ENCODE measurements around the gene CIRBP.

The CIRBP gene

GRCh38 chr19:1259206-1259875, 9.8 kb upstream of the CIRBP start:
- H3K27me3 Mint-ChIP-seq (ENCODE audit: low read depth, poor library complexity) = peaks cover 3% of the 10 kb centered on the region

GRCh38 chr19:1259876-1260748, 9.0 kb upstream of the CIRBP start:
- TF ChIP-seq CTCF (IDR thresholded peaks at IDR 0.05) = no peak
- H3K27ac Mint-ChIP-seq = peak overlapping the region; percentile 82
- peaks cover 3% of the 10 kb centered on the region for H3K27me3 Mint-ChIP-seq (ENCODE audit: low read depth, poor library complexity)
- peaks cover 11% of the 10 kb centered on the region for H3K36me3 Mint-ChIP-seq (ENCODE audit: low read depth)
- H3K4me3 Mint-ChIP-seq = no peak overlapping the region
- peaks cover 77% of the 10 kb centered on the region for H3K4me1 Mint-ChIP-seq
- no peaks in the 10 kb centered on the region for H3K9me3 Mint-ChIP-seq
- peak; percentile 40 for DNase-seq

More at GRCh38 chr19:1259206-1259875, 9.8 kb upstream of the CIRBP start:
- Mint-ChIP-seq H3K4me1 (peaks cover 77% of the 10 kb centered on the region), H3K36me3 (ENCODE audit: low read depth) (peaks cover 18% of the 10 kb centered on the region), H3K9me3 (no peaks in the 10 kb centered on the region), H3K27ac (peak overlapping the region; percentile 82), H3K4me3 (no peak overlapping the region)
- TF ChIP-seq CTCF (IDR thresholded peaks at IDR 0.05) = no peak
- DNase-seq = peak; percentile 74

GRCh38 chr19:1260749-1261537, 8.2 kb upstream of the CIRBP start:
- DNase-seq = peak; percentile 97
- Mint-ChIP-seq H3K27ac (peak overlapping the region; percentile 87), H3K27me3 (ENCODE audit: low read depth, poor library complexity) (peaks cover 3% of the 10 kb centered on the region), H3K9me3 (no peaks in the 10 kb centered on the region), H3K4me1 (peaks cover 84% of the 10 kb centered on the region), H3K4me3 (peak overlapping the region; percentile 85), H3K36me3 (ENCODE audit: low read depth) (peaks cover 9% of the 10 kb centered on the region)
- no peak for TF ChIP-seq CTCF (IDR thresholded peaks at IDR 0.05)

GRCh38 chr19:1261538-1261797, 7.7 kb upstream of the CIRBP start:
- H3K27ac Mint-ChIP-seq = peak overlapping the region; percentile 93
- peaks cover 9% of the 10 kb centered on the region for H3K36me3 Mint-ChIP-seq (ENCODE audit: low read depth)
- peak overlapping the region; percentile 85 for H3K4me3 Mint-ChIP-seq
- H3K4me1 Mint-ChIP-seq = peaks cover 79% of the 10 kb centered on the region
- TF ChIP-seq CTCF (IDR thresholded peaks at IDR 0.05) = no peak
- H3K9me3 Mint-ChIP-seq = no peaks in the 10 kb centered on the region
- H3K27me3 Mint-ChIP-seq (ENCODE audit: low read depth, poor library complexity) = peaks cover 3% of the 10 kb centered on the region
- DNase-seq = peak; percentile 28

- Mint-ChIP-seq H3K9me3 (no peaks in the 10 kb centered on the region), H3K27me3 (ENCODE audit: low read depth, poor library complexity) (peaks cover 3% of the 10 kb centered on the region), H3K36me3 (ENCODE audit: low read depth) (peaks cover 9% of the 10 kb centered on the region), H3K4me3 (peak overlapping the region; percentile 85), H3K4me1 (peaks cover 77% of the 10 kb centered on the region), H3K27ac (peak overlapping the region; percentile 93)
- no peak for DNase-seq
- no peak for TF ChIP-seq CTCF (IDR thresholded peaks at IDR 0.05)
Observed at GRCh38 chr19:1261798-1262622, 7.1 kb upstream of the CIRBP start.
